ENCODE results near the gene BTG1. TPM values are rescaled to one million over a fixed set of nuclear protein-coding genes. Genes with fewer than 3 reads are reported as not detected.

BTG1 gene
- total RNA-seq, 1 experiment from 2014 or later: 23.1 TPM

GRCh38 chr12:92110083-92110640 lies 35.5 kb downstream of the BTG1 start:
- Histone ChIP-seq H3K27me3 (replicated peaks; ENCODE audit: control insufficient read depth, insufficient read depth, low read length) (no peaks in the 10 kb centered on the region), H3K9me3 (no peaks in the 10 kb centered on the region), H3K4me1 (no peaks in the 10 kb centered on the region), H3K4me3 (ENCODE audit: low read depth, low read length) (no peak overlapping the region), H3K36me3 (ENCODE audit: control insufficient read depth, insufficient read depth, low read length) (no peaks in the 10 kb centered on the region)
- Mint-ChIP-seq H3K36me3 (ENCODE audit: insufficient read depth, unreplicated experiment) (no peaks in the 10 kb centered on the region), H3K9me3 (ENCODE audit: unreplicated experiment) (no peaks in the 10 kb centered on the region), H3K4me1 (ENCODE audit: low read depth, unreplicated experiment) (no peaks in the 10 kb centered on the region), H3K4me3 (ENCODE audit: unreplicated experiment) (no peak overlapping the region), H3K27me3 (ENCODE audit: insufficient read depth, unreplicated experiment) (no peaks in the 10 kb centered on the region), H3K27ac (ENCODE audit: unreplicated experiment) (no peak overlapping the region)
- TF ChIP-seq CTCF (IDR thresholded peaks at IDR 0.05; ENCODE audit: insufficient read depth in 1 of 2, low read depth in 1 of 2, low read length in 1 of 2, severe bottlenecking in 1 of 2, unreplicated experiment in 1 of 2): no peak
- POLR2A ChIA-PET: no interaction called here
- no peak for DNase-seq
- CTCF ChIA-PET: no interaction called here
- intact Hi-C loops (cut with micrococcal nuclease; ENCODE audit: unreplicated experiment): no loop called here
- BruUV-seq (replicated peaks): no TSS peak

- Histone ChIP-seq H3K4me3 (ENCODE audit: low read depth, low read length) (no peak overlapping the region), H3K9me3 (no peaks in the 10 kb centered on the region), H3K36me3 (ENCODE audit: control insufficient read depth, insufficient read depth, low read length) (no peaks in the 10 kb centered on the region), H3K27me3 (replicated peaks; ENCODE audit: control insufficient read depth, insufficient read depth, low read length) (no peaks in the 10 kb centered on the region), H3K4me1 (no peaks in the 10 kb centered on the region)
- no peaks in the 10 kb centered on the region for H3K36me3 Mint-ChIP-seq (ENCODE audit: insufficient read depth, unreplicated experiment)
- H3K4me3 Mint-ChIP-seq (ENCODE audit: unreplicated experiment): no peak overlapping the region
- H3K9me3 Mint-ChIP-seq (ENCODE audit: unreplicated experiment): no peaks in the 10 kb centered on the region
- no peaks in the 10 kb centered on the region for H3K4me1 Mint-ChIP-seq (ENCODE audit: low read depth, unreplicated experiment)
- no peak for TF ChIP-seq CTCF (IDR thresholded peaks at IDR 0.05; ENCODE audit: insufficient read depth in 1 of 2, low read depth in 1 of 2, low read length in 1 of 2, severe bottlenecking in 1 of 2, unreplicated experiment in 1 of 2)
- no peak overlapping the region for H3K27ac Mint-ChIP-seq (ENCODE audit: unreplicated experiment)
- no TSS peak for BruUV-seq (replicated peaks)
- intact Hi-C loops (cut with micrococcal nuclease; ENCODE audit: unreplicated experiment): no loop called here
- H3K27me3 Mint-ChIP-seq (ENCODE audit: insufficient read depth, unreplicated experiment): no peaks in the 10 kb centered on the region
- DNase-seq: no peak
- ChIA-PET CTCF (no interaction called here), POLR2A (no interaction called here)
These were observed 36.0 kb downstream of the BTG1 start for GRCh38 chr12:92109613-92110012.

- H3K36me3 Mint-ChIP-seq (ENCODE audit: insufficient read depth, unreplicated experiment): no peaks in the 10 kb centered on the region
- Histone ChIP-seq H3K4me1 (no peaks in the 10 kb centered on the region), H3K36me3 (ENCODE audit: control insufficient read depth, insufficient read depth, low read length) (no peaks in the 10 kb centered on the region), H3K4me3 (ENCODE audit: low read depth, low read length) (no peak overlapping the region), H3K27me3 (replicated peaks; ENCODE audit: control insufficient read depth, insufficient read depth, low read length) (no peaks in the 10 kb centered on the region), H3K9me3 (no peaks in the 10 kb centered on the region)
- H3K9me3 Mint-ChIP-seq (ENCODE audit: unreplicated experiment): no peaks in the 10 kb centered on the region
- H3K4me1 Mint-ChIP-seq (ENCODE audit: low read depth, unreplicated experiment): no peaks in the 10 kb centered on the region
- intact Hi-C loops (cut with micrococcal nuclease; ENCODE audit: unreplicated experiment): no loop called here
- no peaks in the 10 kb centered on the region for H3K27me3 Mint-ChIP-seq (ENCODE audit: insufficient read depth, unreplicated experiment)
- no peak for DNase-seq
- H3K27ac Mint-ChIP-seq (ENCODE audit: unreplicated experiment): no peak overlapping the region
- no peak for TF ChIP-seq CTCF (IDR thresholded peaks at IDR 0.05; ENCODE audit: insufficient read depth in 1 of 2, low read depth in 1 of 2, low read length in 1 of 2, severe bottlenecking in 1 of 2, unreplicated experiment in 1 of 2)
- BruUV-seq (replicated peaks): no TSS peak
- H3K4me3 Mint-ChIP-seq (ENCODE audit: unreplicated experiment): no peak overlapping the region
- CTCF ChIA-PET: no interaction called here
- POLR2A ChIA-PET: no interaction called here
These were observed 37.0 kb downstream of the BTG1 start for GRCh38 chr12:92108651-92109050.

Measured in Caco-2 (cell line).